HG03571 (cell line): ENCODE results near the gene HOXA2.

Source experiments
- ATAC-seq: cut with Tn5 transposase; IDR thresholded peaks from one replicate; pipeline ENCODE4 v1.9.1; 2021; ENCODE audit not compliant: unreplicated experiment

The HOXA2 gene

GRCh38 chr7:27112955-27113949, 10.8 kb upstream of the HOXA2 start:
- ATAC-seq = no peak

- ATAC-seq = no peak
These were observed 9.9 kb upstream of the HOXA2 start for GRCh38 chr7:27112361-27112760.

- no peak for ATAC-seq
These were observed 9.3 kb upstream of the HOXA2 start for GRCh38 chr7:27111751-27112277.

- ATAC-seq = no peak
These were observed 8.7 kb upstream of the HOXA2 start for GRCh38 chr7:27111042-27111750.

- no peak for ATAC-seq
These were observed 7.9 kb upstream of the HOXA2 start for GRCh38 chr7:27110186-27111031.

- no peak for ATAC-seq
These were observed 7.1 kb upstream of the HOXA2 start for GRCh38 chr7:27109466-27110185.

- ATAC-seq = no peak
These were observed 6.1 kb upstream of the HOXA2 start for GRCh38 chr7:27108390-27109127.

- no peak for ATAC-seq
These were observed 5.2 kb upstream of the HOXA2 start for GRCh38 chr7:27107391-27108381.

- no peak for ATAC-seq
These were observed 4.4 kb upstream of the HOXA2 start for GRCh38 chr7:27106901-27107240.

- no peak for ATAC-seq
These were observed 3.9 kb upstream of the HOXA2 start for GRCh38 chr7:27106181-27106900.

- ATAC-seq = no peak
These were observed 3.0 kb upstream of the HOXA2 start for GRCh38 chr7:27105301-27106031.

- no peak for ATAC-seq
These were observed 2.0 kb upstream of the HOXA2 start for GRCh38 chr7:27104341-27105058.

GRCh38 chr7:27103489-27104226, 1.2 kb upstream of the HOXA2 start:
- no peak for ATAC-seq

- no peak for ATAC-seq
These were observed 414 bp downstream of the HOXA2 start for GRCh38 chr7:27101957-27102580.

GRCh38 chr7:27101171-27101956, 1.1 kb downstream of the HOXA2 start:
- ATAC-seq = no peak
